ENCODE data around the gene PXDN. TPM values are rescaled to one million over a fixed set of nuclear protein-coding genes. Genes with fewer than 3 reads are reported as not detected.

The PXDN gene
- total RNA-seq, 4 donors from 2014 or later = 0.72 to 10.9 (median 5.9) TPM

- no peak for DNase-seq
- Histone ChIP-seq H3K4me1 (peaks cover 0 to 13% (median 6%) of the 10 kb centered on the region in 3 donors), H3K27me3 (no peaks in the 10 kb centered on the region), H3K9me3 (no peaks in the 10 kb centered on the region), H3K36me3 (no peaks in the 10 kb centered on the region), H3K4me3 (no peak overlapping the region), H3K27ac (no peak overlapping the region)
- WGBS, 2 donors = 70 to 88% methylated on average over 2 to 11 of the region's 11 CpGs
- TF ChIP-seq POLR2A (IDR thresholded peaks at IDR 0.05) = no peak
- TF ChIP-seq, protein P1, sequence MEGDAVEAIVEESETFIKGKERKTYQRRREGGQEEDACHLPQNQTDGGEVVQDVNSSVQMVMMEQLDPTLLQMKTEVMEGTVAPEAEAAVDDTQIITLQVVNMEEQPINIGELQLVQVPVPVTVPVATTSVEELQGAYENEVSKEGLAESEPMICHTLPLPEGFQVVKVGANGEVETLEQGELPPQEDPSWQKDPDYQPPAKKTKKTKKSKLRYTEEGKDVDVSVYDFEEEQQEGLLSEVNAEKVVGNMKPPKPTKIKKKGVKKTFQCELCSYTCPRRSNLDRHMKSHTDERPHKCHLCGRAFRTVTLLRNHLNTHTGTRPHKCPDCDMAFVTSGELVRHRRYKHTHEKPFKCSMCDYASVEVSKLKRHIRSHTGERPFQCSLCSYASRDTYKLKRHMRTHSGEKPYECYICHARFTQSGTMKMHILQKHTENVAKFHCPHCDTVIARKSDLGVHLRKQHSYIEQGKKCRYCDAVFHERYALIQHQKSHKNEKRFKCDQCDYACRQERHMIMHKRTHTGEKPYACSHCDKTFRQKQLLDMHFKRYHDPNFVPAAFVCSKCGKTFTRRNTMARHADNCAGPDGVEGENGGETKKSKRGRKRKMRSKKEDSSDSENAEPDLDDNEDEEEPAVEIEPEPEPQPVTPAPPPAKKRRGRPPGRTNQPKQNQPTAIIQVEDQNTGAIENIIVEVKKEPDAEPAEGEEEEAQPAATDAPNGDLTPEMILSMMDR (IDR thresholded peaks at IDR 0.05) = no peak
- intact Hi-C loops (cut with DNase I) = no loop called here
These were observed 123.3 kb downstream of the PXDN start for GRCh38 chr2:1621041-1621440.

- no peaks in the 10 kb centered on the region for H3K27me3 ChIP-seq
- no peak overlapping the region for H3K4me3 ChIP-seq
- DNase-seq = no peak
- peaks cover 0 to 4% (median 0%) of the 10 kb centered on the region in 3 donors for H3K4me1 ChIP-seq
- no peaks in the 10 kb centered on the region for H3K9me3 ChIP-seq
- 88 to 93% methylated on average over 7 to 9 of the region's 11 CpGs for WGBS, 2 donors
- no peaks in the 10 kb centered on the region for H3K36me3 ChIP-seq
- no peak overlapping the region for H3K27ac ChIP-seq
- intact Hi-C loops (cut with DNase I) = no loop called here
- TF ChIP-seq, protein P1 (IDR thresholded peaks at IDR 0.05) = no peak
- TF ChIP-seq POLR2A (IDR thresholded peaks at IDR 0.05) = no peak
These were observed 124.2 kb downstream of the PXDN start for GRCh38 chr2:1620081-1620480.

- Histone ChIP-seq H3K4me1 (no peaks in the 10 kb centered on the region), H3K36me3 (no peaks in the 10 kb centered on the region), H3K4me3 (no peak overlapping the region), H3K9me3 (no peaks in the 10 kb centered on the region), H3K27me3 (no peaks in the 10 kb centered on the region), H3K27ac (no peak overlapping the region)
- TF ChIP-seq POLR2A (IDR thresholded peaks at IDR 0.05) = no peak
- TF ChIP-seq, protein P1 (IDR thresholded peaks at IDR 0.05) = no peak
- DNase-seq = no peak
- whole genome bisulfite sequencing, 2 donors = 69 to 90% methylated on average over 5 to 8 of the region's 10 CpGs
- intact Hi-C loops (cut with DNase I) = no loop called here
These were observed 124.8 kb downstream of the PXDN start for GRCh38 chr2:1619556-1619955.

DNA sequence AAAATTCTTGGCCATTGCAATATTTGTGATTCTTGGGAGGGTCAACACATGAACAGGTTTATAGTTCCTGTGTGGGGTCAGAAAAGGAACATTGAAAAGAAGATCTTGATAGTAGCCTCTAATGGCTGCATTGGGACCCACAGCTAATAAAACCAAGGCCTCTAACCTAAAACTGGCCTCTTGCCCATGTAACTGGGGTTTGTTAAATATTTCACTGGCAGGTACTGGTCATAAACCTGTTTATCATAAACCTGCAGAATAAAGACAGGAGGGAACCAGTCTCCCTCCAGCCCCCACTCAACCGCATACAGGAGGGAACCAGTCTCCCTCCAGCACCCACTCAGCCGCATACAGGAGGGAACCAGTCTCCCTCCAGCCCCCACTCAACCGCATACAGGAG, 125.3 kb downstream of the PXDN start:
- no peaks in the 10 kb centered on the region for H3K27me3 ChIP-seq
- intact Hi-C loops (cut with DNase I) = no loop called here
- H3K27ac ChIP-seq = no peak overlapping the region
- DNase-seq = no peak
- no peaks in the 10 kb centered on the region for H3K9me3 ChIP-seq
- no peak overlapping the region for H3K4me3 ChIP-seq
- H3K4me1 ChIP-seq = no peaks in the 10 kb centered on the region
- H3K36me3 ChIP-seq = no peaks in the 10 kb centered on the region
- WGBS, 2 donors = no CpG with 5 or more reads among the region's 3 CpGs
- TF ChIP-seq, protein P1 (IDR thresholded peaks at IDR 0.05) = no peak
- TF ChIP-seq POLR2A (IDR thresholded peaks at IDR 0.05) = no peak

DNA sequence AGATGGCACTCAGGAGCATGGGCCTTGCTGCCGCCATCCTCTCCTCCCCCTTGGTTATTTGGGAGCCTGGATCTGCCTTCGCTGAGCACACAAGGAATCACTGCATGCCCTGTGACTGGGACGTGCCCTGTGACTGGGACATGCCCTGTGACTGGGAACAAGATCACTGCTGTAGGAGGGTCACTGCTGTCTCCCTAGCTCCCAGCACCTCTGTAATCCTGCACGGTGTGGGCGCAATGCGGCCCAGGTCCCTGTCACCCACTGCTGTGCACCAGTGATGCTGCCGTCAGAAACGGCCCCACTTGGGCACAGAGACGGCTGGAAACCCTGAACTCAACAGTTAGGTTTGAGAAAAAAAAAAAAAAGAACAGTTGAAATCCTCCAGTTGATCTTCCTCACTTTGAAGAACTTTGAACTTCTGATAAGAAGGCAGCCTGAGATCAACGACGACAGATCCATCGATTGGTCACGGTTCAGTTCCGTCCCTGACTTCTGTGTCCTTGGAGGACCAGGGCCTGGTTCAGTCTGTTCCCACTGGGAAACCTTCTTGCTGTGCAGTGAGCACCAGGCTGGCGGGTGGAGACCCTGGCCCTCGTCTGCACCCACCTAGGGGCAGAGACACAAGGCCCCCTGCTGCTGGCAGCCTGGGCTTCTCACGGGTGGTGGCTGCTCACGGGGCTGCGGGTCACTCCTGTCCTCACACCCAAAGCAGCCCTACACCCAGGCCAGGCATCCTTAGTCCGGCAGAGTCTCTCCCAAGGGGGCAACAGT, 125.9 kb downstream of the PXDN start:
- H3K27ac ChIP-seq = no peak overlapping the region
- no peak for TF ChIP-seq POLR2A (IDR thresholded peaks at IDR 0.05)
- TF ChIP-seq, protein P1 (IDR thresholded peaks at IDR 0.05) = no peak
- 83 to 88% methylated on average over 10 to 13 of the region's 20 CpGs for WGBS, 2 donors
- H3K4me1 ChIP-seq = no peaks in the 10 kb centered on the region
- intact Hi-C loops (cut with DNase I) = no loop called here
- H3K36me3 ChIP-seq = no peaks in the 10 kb centered on the region
- no peaks in the 10 kb centered on the region for H3K9me3 ChIP-seq
- DNase-seq = no peak
- H3K4me3 ChIP-seq = no peak overlapping the region
- no peaks in the 10 kb centered on the region for H3K27me3 ChIP-seq

Measured in esophagus squamous epithelium (tissue), 5 donors.